Measurements from ENCODE around the gene PTPRD. TPM values are rescaled to one million over a fixed set of nuclear protein-coding genes. Genes with fewer than 3 reads are reported as not detected.

PTPRD gene
- total RNA-seq, 3 donors from 2014 or later: 2.9 to 5.4 (median 3.6) TPM

DNA sequence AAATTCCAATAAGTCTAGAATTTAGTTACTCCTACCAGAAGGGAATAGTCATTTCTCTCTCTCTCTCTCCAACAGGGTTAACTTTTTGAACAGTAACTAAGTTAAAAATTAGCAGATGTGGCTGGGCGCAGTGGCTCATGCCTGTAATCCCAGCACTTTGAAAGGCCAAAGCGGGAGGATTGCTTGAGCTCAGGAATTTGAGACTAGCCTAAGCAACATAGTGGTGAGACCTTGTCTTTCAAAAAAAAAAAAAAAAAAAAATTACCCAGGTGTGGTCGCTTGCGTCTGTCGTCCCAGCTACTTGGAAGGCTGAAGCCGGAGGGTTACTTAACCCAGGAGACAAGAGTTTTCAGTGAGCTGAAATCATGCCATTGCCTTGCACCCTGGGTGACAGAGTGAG lies 639.7 kb downstream of the PTPRD start:
- no peak for DNase-seq (ENCODE audit: low spot score in 2 of 2)
- Histone ChIP-seq H3K27ac (no peak overlapping the region), H3K4me3 (no peak overlapping the region), H3K36me3 (no peaks in the 10 kb centered on the region), H3K4me1 (no peaks in the 10 kb centered on the region), H3K9me3 (no peaks in the 10 kb centered on the region), H3K27me3 (no peaks in the 10 kb centered on the region)
- no peak for TF ChIP-seq POLR2AphosphoS5 (IDR thresholded peaks at IDR 0.05)
- TF ChIP-seq, protein P1, sequence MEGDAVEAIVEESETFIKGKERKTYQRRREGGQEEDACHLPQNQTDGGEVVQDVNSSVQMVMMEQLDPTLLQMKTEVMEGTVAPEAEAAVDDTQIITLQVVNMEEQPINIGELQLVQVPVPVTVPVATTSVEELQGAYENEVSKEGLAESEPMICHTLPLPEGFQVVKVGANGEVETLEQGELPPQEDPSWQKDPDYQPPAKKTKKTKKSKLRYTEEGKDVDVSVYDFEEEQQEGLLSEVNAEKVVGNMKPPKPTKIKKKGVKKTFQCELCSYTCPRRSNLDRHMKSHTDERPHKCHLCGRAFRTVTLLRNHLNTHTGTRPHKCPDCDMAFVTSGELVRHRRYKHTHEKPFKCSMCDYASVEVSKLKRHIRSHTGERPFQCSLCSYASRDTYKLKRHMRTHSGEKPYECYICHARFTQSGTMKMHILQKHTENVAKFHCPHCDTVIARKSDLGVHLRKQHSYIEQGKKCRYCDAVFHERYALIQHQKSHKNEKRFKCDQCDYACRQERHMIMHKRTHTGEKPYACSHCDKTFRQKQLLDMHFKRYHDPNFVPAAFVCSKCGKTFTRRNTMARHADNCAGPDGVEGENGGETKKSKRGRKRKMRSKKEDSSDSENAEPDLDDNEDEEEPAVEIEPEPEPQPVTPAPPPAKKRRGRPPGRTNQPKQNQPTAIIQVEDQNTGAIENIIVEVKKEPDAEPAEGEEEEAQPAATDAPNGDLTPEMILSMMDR (IDR thresholded peaks at IDR 0.05): no peak
- TF ChIP-seq POLR2A (IDR thresholded peaks at IDR 0.05): no peak
- intact Hi-C loops (cut with DNase I; ENCODE audit: low total_unique reads): no loop called here

DNA sequence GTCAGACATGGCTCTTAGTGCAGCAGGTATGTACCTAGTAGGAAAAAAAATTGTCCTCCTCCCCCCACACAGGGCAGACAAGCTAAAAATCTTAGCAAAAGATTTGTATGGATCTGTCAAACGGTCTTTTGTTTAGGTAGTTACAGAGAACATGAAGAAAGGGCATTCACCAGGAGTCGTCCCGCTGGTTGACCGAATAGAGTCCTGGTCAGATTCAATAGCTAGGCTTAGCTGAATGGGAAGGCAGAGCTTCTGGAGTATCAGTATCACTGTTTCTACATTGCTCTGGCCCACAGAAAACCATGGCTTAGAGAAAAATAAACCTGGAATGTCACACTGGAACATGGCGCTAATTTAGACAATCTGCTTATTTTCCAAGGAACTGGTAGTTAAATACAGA lies 642.3 kb downstream of the PTPRD start:
- intact Hi-C loops (cut with DNase I; ENCODE audit: low total_unique reads): no loop called here
- Histone ChIP-seq H3K4me1 (no peaks in the 10 kb centered on the region), H3K4me3 (no peak overlapping the region), H3K36me3 (no peaks in the 10 kb centered on the region), H3K27me3 (no peaks in the 10 kb centered on the region), H3K9me3 (no peaks in the 10 kb centered on the region), H3K27ac (no peak overlapping the region)
- DNase-seq (ENCODE audit: low spot score in 2 of 2): no peak
- TF ChIP-seq POLR2AphosphoS5 (IDR thresholded peaks at IDR 0.05) (no peak), POLR2A (IDR thresholded peaks at IDR 0.05) (no peak)
- TF ChIP-seq, protein P1 (IDR thresholded peaks at IDR 0.05): no peak

DNA sequence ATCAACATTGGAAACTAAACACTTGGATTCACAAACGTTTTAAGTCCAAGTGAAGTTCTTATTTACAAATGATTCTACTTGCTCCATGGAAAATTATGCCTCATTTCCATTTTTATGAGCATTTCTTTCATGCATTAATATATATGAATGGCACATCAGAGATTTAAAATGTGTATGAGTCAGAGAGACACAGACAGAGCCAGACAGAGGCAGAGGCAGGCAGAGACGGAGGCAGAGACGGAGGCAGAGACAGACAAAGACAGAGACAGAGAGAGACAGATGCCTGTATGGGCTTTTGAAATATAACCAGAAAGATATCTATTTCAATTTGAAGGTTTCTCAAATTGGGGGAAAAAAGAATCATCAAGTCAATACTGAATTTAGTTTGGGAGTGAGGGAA lies 649.0 kb downstream of the PTPRD start:
- no peaks in the 10 kb centered on the region for H3K36me3 ChIP-seq
- TF ChIP-seq, protein P1 (IDR thresholded peaks at IDR 0.05): no peak
- no peak for TF ChIP-seq POLR2AphosphoS5 (IDR thresholded peaks at IDR 0.05)
- TF ChIP-seq POLR2A (IDR thresholded peaks at IDR 0.05): no peak
- DNase-seq (ENCODE audit: low spot score in 2 of 2): no peak
- H3K27ac ChIP-seq: no peak overlapping the region
- H3K4me3 ChIP-seq: no peak overlapping the region
- H3K9me3 ChIP-seq: no peaks in the 10 kb centered on the region
- intact Hi-C loops (cut with DNase I; ENCODE audit: low total_unique reads): no loop called here
- no peaks in the 10 kb centered on the region for H3K27me3 ChIP-seq
- no peaks in the 10 kb centered on the region for H3K4me1 ChIP-seq

DNA sequence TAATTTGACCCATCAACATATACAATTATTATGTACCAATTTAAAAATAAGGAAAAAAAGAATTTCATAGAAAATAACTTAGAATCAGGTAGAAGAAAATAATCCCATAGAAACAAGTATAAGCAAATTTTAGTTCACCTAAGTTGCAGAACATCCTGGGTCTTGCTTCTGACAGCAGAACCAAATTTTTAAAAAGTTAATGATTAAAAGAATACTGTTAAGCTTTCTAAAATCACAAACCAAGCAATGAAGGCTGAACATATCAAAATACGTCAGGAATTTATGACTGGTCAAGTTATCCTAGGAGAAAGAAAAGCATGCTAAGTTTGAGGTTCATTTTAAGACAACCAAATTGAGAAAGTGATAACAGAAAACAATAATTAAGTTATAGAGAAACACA lies 650.9 kb downstream of the PTPRD start:
- Histone ChIP-seq H3K27me3 (no peaks in the 10 kb centered on the region), H3K4me3 (no peak overlapping the region), H3K27ac (no peak overlapping the region), H3K4me1 (no peaks in the 10 kb centered on the region), H3K9me3 (no peaks in the 10 kb centered on the region), H3K36me3 (no peaks in the 10 kb centered on the region)
- TF ChIP-seq POLR2A (IDR thresholded peaks at IDR 0.05) (no peak), POLR2AphosphoS5 (IDR thresholded peaks at IDR 0.05) (no peak)
- TF ChIP-seq, protein P1 (IDR thresholded peaks at IDR 0.05): no peak
- no peak for DNase-seq (ENCODE audit: low spot score in 2 of 2)
- intact Hi-C loops (cut with DNase I; ENCODE audit: low total_unique reads): no loop called here

DNA sequence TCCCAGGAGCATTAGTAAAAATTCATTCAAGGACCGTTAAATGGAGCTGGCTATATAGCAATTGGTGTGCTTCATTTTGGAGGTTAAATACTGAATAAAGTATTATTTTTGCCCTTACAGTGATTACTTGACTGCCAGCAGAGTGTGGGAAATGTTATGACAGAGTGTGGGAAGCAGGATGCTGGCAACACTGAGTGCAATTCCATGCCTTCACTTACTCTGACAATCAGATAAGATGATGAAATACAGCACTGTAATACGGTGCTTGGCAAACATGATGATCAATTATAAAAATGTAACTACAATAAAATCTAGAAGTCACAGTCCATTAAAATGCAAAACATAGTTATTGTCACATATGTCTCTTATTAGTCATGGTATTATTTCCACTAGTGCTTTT lies 651.3 kb downstream of the PTPRD start:
- DNase-seq (ENCODE audit: low spot score in 2 of 2): no peak
- Histone ChIP-seq H3K27ac (no peak overlapping the region), H3K4me3 (no peak overlapping the region), H3K9me3 (no peaks in the 10 kb centered on the region), H3K4me1 (no peaks in the 10 kb centered on the region), H3K27me3 (no peaks in the 10 kb centered on the region), H3K36me3 (no peaks in the 10 kb centered on the region)
- intact Hi-C loops (cut with DNase I; ENCODE audit: low total_unique reads): no loop called here
- TF ChIP-seq POLR2AphosphoS5 (IDR thresholded peaks at IDR 0.05) (no peak), POLR2A (IDR thresholded peaks at IDR 0.05) (no peak)
- TF ChIP-seq, protein P1 (IDR thresholded peaks at IDR 0.05): no peak
